GM18498 (cell line): ENCODE data around the gene BAZ2B.

ENCODE experiments used
- ATAC-seq: cut with Tn5 transposase; IDR thresholded peaks from one replicate; pipeline ENCODE4 v1.9.1; 2021; ENCODE audit warnings: mild to moderate bottlenecking, moderate library complexity; ENCODE audit not compliant: unreplicated experiment

BAZ2B gene

DNA sequence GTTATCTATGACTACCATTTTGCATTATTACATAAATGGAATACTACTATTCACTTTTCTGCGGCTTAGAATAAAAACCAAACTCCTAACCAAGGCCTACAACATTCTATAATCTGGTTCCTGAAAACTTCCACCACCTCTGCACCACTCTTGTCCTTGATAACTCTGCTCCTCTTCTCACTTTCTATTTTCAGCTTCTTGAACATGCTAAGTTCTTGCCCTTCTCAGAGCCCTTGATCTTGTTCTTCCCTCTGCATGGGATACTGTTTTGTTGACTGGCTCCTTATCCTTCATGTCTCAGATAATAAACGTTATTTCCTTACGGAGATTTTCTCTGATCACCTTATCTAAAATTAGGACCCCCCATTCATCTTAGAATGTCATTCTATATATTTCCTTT, 264.4 kb downstream of the BAZ2B start:
- no peak for ATAC-seq

DNA sequence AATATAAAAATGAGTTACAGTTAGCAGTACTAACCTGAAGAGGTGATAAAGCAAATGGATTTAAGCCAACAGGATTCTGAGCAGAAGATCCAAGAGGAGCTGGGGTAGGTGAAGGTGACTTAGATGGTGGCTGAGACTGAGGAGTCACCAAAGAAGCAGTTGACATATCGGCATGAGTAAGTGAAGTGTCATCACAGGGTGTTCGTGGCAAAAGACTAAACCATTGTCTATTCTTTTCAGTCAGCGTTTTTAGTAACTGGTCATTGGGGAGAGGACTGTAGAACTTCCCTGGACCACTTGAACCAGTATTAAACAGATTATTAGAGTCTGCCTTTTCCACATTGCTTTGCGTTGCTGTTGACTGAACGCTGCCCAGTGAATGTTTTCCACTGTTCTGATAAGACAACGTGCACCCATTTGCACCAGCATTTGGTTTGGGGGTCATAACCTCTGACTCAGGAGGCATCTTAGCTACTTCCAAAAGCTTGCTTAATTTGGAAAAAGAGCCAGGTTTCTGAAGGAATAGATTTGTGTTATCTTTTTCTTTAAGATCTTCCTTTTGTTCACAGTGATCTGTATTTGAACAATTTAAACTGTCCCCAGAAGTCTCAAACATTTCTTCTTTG, 266.6 kb downstream of the BAZ2B start:
- ATAC-seq: no peak

DNA sequence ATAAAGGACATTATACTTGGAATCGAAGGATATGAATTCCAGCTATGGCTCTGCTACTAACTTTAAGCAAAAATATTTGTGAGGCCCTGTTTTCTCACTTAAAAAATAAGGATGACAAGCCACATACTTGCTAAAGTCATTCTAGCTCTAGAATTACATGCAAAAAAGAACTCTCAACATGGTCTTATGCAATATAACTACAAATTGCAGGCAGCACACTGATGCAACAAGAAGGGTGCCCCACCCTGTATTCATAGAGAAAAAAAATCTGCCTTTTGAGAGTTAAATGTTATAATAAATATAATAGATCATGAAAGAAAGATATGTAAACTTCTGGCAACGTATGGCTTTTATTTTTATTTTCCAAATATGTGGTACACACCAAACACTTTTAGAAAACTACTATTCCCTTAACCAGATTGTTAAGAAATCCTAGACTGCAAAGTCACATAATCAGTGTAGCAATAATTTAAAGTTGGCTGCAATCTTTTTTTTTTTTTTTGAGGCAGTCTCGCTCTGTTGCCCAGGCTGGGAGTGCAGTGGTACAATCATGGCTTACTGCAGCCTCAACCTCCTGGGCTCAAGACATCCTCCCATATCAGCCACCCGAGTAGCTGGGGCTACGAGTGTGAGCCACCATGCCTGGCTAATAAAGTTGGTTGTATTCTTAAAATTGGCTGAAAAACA, 289.6 kb downstream of the BAZ2B start:
- no peak for ATAC-seq

DNA sequence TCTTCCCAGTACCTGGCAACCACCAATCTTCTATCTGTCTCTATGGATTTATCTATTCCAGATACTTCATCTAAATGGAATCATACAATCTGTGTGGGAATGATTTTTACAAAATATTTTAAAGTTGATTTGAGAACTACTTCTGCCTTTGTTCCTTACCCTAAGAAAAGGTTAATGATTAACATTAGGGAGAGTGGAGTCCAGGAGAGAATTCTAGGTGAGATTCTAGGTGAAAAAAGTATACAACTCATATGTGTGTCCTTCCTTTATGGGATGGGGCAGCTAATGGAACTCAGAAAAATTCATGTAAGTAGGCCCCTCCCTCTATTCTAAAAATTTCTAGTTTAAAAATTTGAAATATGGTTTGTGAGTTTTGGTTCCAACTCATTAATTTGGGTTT, 293.9 kb downstream of the BAZ2B start:
- no peak for ATAC-seq

DNA sequence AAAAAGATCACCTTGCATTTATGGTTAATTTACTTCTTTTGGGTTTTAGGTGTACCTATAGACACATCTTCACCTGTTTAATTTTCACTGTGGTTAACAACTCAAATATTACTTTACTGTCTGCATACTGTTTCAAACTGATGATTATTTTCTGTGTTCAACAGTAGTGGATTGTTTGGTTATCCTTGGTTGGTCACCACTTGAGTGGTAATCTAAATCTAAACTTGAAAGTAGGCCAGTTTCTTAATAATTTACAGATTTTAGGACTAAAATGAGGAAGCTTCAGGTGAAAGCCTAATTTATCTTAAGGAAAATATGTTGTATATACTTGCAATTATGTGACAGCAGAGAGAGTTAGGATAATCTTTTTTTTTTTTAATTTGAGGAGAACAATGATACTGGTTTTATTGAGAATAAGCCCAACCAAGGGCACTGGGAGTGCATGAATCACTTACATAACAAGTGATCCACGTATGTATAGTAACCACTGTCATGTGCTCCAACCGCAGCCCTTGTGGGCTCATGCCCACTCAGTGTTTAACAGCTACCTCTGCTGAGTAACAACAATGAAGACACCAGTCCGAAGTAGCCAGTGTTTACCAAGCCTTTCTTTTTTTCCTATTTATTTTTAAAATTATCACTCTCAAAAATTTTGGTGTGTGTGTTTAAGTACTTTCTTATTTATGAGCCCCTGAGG, 298.8 kb downstream of the BAZ2B start:
- no peak for ATAC-seq

DNA sequence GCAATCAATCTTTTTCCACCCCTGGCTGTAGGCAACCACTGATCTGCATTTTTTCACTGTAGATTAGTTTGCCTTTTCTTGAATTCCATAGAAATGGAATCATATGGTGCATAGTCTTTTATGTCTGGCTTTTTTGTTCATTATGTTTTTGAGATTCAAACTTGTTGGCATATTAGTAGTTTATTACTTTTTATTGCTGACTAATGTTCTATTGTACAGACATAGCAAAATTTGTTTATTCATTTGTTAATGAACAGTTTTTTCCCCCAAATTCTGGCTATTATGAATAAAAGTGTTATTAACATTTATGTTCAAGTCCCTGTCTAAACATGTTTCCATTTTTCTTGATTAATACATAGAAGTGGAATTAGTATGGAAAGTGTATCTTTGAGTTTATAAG, 308.4 kb downstream of the BAZ2B start:
- no peak for ATAC-seq

DNA sequence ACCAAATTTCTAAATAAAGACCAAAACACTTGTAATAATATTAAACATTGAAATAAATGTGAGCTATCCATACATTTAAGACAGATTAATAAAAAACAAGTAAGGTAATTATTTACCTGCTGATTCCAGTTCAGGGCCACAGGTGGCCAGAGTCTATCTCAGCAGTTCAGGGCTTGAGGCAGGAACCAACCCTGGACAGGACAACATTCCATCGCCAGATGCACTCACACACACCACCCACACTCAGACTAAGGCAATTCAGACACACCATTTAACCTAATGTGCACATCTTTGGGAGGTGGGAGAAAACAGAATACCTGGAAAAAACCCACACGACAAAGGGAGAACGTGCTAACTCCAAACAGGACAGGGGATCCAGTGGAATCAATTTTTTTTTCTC, 315.8 kb downstream of the BAZ2B start:
- ATAC-seq: no peak

DNA sequence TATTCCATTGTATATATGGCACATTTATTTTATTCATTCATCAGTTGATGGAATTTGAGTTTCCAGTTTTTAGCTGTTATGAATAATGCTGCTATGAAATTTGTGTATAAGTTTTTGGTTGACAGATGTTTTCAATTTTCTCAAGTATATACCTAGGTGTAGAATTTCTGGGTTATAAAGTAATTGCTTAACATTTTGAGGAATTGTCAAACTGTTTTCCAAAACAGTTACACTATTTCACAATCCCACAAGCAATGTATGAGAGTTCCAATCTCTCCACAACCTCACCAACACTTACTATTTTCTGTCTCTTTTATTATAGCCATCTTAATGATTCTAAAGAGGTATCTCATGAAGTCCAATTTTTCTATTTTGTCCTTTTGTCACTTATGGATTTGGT, 317.4 kb downstream of the BAZ2B start:
- no peak for ATAC-seq

DNA sequence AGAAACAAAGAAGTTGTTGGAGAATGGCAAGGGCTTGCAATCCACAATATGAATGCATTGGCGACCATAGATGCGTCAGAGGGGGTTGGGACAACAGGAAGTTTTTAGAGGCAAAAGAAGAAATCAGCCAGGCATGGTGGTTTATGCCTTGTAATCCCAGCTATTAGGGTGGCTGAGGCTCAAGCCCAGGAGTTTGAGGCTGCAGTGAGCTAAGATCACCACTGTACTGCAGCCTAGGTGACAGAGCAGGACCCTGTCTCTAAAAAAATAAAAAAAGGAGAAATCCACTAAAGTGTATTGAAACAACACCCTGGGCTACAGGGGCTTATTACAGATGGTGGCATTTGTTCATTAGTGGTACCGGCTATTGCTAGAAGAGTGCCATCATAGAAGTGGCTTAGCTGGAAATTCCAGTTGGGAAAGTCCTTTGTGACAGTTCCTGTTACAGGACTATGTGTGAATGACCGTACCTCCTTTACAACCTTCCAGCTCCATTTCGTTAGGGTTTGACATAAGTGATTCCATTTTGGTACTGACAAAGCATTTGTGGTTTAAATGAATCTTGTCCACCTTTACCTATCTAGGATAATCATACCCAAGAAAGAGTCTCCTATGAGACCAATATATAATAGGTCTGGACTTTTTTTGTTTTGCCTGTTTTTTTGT, 319.2 kb downstream of the BAZ2B start:
- no peak for ATAC-seq

DNA sequence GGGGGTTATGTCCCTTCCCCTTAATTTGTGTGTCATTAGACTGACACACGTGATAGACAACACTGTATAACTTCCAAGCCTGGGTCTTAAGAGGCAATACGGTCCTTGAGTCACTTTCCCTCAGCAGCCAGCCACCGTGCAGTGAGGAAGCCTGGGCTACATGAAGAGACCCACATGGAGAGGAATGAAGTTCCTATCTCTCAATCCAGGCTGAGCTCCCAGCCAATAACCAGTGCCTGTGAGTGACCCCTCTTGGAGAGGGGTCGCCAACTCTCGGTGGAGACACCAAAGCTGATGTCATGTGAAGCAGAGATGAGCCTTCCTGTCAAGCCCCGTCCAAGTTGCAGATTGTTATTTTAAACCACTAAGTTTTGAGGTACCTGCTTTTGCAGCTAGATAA, 324.2 kb downstream of the BAZ2B start:
- ATAC-seq: no peak

DNA sequence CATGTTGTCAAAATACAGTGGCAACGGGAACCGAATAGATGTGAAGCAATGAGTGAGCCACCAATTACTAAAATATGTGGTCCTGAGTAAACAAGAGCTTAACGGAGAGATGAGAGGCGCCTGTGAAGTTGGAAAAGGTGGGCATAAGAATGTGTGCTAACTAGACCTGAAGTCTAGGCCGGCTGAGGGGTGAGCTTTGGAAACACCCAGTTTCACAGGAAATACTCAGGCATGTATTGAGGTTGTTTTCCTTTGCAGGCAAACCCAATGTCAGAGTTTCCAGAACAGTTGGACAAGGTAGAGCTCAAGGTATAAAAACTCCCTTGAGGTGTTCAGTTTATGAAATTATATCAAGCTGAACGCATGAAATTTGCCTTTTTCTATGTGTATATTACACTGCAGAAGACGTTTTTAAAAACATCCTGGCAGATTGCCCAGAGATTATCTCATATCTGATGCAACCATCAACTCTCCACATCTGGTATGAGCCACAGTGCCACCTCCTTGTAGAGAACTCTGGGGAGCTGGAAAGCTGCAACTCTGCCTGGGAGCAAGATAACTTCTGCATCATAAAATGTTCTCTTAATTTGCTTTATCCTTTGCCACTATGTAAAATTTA, 325.9 kb downstream of the BAZ2B start:
- ATAC-seq: no peak

DNA sequence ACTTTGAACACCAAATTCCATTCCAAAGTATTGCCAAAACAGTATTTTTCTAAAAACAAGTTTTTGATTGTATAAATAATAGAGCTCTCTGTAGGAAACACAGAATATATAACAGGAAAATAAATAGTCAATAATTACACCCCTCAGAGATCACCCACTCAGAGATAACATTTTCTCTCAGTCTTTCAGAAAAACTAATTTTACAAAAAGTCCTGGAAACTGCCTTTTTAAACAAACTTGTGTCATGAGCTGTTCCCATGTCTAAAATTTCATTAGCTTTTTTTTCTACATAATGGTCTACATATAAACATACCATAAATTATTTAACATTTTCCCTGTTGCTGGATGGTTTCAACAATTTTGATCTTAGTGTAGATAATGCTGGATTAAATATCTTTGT, 328.6 kb downstream of the BAZ2B start:
- no peak for ATAC-seq

DNA sequence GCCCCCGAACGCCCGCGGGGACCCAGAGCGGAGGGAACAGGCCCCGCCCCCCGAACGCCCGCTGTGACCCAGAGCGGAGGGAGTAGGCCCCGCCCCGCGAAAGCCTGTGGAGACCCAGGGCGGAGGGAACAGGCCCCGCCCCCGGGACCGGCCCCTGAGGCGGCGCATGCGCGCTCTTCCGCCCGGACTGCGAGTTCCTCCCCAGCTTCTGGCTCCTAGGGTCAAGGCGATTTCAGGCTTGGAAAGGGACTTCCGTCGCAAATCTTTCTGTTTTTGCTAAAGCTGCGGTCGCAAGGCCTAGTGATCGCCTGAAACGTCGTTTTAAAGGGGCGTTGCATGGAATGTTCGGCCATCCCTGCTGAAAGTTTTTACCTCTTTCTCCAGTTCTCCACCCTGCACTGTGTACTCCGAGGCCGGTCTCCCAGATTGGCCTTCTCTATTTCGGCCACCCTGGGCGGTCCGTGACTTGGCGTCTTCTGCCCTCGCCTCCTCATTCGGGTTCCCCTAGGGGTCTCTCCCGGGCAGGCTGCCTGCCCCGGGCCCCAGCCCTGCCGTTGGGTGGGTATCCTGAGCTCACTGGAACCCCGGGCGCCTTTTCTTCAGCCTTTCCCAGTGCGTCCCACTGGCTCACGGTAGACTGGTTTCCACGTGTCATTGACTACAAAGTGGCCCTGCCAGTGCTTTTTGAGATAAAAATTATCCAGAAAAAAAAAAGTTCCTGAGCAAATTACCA, 329.5 kb downstream of the BAZ2B start:
- peak; percentile 93 for ATAC-seq

DNA sequence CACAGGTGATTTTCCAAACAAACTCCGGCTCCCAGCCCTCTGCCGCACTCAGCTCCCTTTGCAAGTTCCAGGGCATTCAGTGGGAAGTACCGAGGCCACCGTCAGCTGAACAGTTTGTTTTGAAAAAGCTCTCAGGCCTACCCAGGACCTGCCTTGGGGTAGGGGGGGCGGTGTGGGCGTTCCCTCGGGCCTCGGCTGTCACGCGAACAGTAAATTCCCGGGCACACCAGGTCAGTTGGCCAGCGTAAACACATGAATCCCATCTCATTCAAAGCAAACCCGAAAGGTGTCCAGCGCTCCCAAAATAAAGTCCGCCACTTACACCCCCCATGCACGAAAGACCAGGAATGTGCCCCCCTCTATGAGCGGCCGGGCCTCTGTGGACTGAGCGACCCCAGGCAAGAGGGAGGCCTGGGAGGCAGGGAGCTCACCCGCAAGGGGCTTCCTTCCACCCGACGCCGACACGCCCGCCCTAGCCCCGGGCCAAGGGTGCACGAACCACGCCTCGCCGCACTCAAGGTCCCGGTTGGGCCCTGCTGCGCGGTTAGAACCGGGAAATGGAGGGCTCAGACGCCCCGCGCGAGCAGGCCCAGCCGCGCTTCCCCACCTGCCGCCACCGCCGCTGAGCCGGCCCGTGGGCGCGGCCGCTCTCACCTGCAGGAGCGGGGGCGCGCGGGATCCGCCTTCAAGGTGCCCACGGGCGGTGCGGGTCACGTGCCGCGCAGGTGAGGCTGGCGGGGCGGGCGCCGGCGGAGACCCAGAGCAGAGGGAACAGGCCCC, 330.2 kb downstream of the BAZ2B start, which contains the start of gene WDSUB1:
Gene WDSUB1 (minus strand): TSS at position 775 of the 780 bp plus-strand sequence. CDS start 3,634 bp downstream, outside the sequence.
- peak; percentile 13 for ATAC-seq

DNA sequence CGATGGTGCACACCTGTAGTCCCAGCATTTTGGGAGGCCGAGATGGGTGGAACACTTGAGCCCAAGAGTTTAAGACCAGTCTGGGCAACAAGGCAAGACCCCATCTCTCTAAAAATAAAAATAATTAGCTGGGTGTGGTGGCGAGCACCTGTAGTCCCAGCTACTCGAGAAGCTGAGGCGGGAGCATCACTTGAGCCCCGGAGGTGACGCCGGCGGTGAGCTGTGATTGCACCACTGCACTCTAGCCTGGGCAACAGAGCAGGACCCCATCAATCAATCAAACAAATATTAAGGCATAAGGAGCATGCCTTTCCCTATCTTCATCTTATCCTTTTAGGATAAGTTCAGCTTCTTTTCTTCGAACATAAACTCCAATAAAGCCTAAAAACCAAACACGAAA, 330.9 kb downstream of the BAZ2B start:
- no peak for ATAC-seq

DNA sequence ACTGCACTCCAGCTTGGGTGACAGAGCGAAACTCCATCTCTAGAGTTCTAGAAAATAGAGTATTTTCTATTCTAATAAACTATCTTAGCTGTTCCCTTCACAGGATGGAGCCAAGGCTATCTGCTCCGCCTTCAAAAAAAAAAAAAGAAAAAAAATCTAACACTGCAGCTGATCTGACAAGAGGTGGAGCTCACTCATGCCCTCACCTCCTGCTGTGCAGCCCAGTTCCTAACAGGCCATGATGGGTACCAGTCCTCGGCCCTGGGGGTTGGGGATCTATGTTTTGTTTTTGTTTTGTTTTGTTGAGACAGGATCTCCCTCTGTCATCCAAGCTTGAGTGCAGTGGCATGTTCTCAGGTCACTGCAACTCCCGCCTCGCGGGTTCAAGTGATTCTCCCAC, 332.8 kb downstream of the BAZ2B start:
- ATAC-seq: no peak

DNA sequence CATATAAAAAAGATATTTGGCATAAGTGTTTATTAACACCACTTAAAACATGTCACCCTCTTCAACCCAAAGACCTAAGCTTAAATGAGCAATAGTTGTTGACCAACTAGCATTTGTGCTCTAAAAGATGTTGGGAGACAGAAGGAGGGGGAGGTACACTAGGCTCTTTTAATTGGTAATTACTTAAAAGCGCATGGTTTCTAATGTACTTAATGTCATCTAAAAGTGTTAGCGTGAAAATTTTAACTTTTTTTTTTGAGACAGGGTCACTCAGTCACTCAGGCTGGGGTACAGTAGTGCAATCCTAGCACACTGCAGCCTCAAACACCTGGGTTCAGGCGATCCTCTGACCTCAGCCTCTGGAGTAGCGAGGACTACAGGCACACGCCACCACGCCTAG, 335.3 kb downstream of the BAZ2B start:
- ATAC-seq: no peak

DNA sequence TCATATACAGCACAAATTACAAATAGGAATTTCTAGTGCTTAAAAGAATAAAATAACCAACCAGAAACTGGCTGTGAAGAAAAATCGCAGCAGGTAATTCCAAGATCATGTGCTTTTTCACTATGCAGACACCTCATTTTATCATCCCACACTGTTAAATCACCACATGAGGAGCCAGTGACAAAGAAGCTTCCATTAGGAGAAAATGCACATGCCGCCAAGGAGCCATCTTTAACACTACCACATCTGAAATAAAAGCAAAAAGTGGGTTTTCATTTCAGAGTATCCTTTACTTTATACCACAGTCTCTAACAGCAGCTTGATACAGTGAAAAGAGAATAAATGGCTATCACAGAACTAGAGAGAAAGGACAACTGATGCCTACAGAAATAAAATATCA, 336.6 kb downstream of the BAZ2B start:
- ATAC-seq: no peak

DNA sequence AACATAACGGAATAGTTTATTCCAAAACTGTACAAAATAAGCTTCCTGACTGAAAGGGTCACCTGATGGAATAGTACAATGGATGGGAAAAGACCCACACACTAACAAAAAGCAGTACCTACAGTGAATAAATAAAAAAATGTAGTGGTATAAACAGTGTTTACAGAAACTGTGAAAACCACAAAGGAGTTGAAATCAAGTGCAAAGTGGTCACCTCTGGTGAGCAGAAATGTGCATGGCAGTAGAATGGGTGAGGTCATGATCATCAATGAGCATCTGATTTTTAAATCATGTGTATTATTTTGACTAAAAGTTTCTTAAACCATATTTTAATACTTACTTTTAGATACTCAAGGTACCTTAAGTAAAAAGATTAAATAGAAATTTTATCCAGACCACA, 341.2 kb downstream of the BAZ2B start:
- ATAC-seq: no peak

DNA sequence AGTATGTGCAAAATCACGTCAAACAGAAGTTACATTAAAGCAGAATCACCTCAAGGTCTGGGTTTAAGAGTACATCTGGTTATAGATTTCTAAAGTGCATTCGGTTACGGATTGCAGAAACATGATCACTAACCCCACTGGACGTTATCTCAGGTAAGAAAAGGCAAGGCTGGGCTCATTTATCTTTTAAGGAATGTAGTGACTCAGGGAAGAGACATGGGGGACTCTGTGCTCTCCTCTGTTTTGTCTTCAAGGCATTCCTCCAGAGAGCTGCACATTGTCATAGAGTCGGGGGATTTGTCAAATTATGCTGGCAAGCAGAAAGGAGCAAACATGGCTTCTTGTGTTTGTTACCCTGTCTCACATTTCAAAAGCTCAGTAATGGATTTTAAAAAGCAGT, 344.2 kb downstream of the BAZ2B start:
- ATAC-seq: no peak
